Measurements from ENCODE around the gene DENND2D. TPM values are rescaled to one million over a fixed set of nuclear protein-coding genes. Genes with fewer than 3 reads are reported as not detected.

DENND2D gene
- total and polyA plus RNA-seq, 10 of the 15 experiments (the other 5 are each of a cell fraction or from before 2014, with no cell fraction given), result 149 to 375 (median 172) TPM

DNA sequence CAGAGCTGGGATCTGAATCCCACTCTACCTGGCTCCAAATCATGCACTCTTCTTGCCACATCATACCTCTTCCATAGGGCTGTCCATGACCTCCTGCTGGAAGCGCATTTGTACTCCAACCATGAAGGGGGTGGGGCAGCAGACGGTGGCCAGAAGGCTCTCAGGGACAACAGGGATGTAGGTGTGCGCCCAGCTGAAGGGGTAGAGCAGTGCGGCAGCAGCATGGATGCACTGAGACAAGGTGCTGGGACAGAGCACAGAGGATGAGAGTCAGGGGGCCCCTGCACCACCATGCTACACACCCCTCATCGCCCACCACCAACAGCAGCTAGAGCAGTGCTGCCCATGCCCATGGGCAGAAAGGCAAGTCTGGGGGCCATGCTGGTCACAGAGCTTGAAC is 8.4 kb downstream of the DENND2D start:
- peak; percentile 1 for ATAC-seq
- no peak for DNase-seq (ENCODE audit: low read depth, low spot score)
- no TSS peak for BruUV-seq (replicated peaks)
- peak overlapping the region; percentile 61 for H3K4me2 ChIP-seq (ENCODE audit: control insufficient read depth, insufficient read depth)
- intact Hi-C loops (cut with micrococcal nuclease; ENCODE audit: unreplicated experiment), result loop anchor here (5.0 kb wide), 1 partner anchor 45 kb away; no protein-coding TSS in a partner anchor
- peaks cover 25 to 59% of the 10 kb centered on the region in 2 experiments for H3K36me3 ChIP-seq (ENCODE audit: control insufficient read depth in 2 of 2, insufficient read depth in 2 of 2, low read length in 1 of 2)
- RAD21 ChIA-PET (ENCODE audit: unreplicated experiment), result interaction anchor here (1.1 to 15.0 kb wide), 7 partner anchors 9 to 162 kb away, joined by 3 to 542 read pairs (median 5); no protein-coding TSS in a partner anchor
- peak overlapping the region; percentile 92 for H3K27ac ChIP-seq (ENCODE audit: control insufficient read depth, insufficient read depth)
- H4K20me1 ChIP-seq (ENCODE audit: control insufficient read depth, insufficient read depth), result no peaks in the 10 kb centered on the region
- in situ Hi-C loops (cut with MboI), result no loop called here
- CTCF ChIA-PET, result interaction anchor here (0.8 to 14.9 kb wide), 9 partner anchors 9 to 563 kb away, joined by 3 to 239 read pairs (median 4); no protein-coding TSS in a partner anchor
- peak overlapping the region; percentile 46 for H3K9ac ChIP-seq (ENCODE audit: control insufficient read depth, insufficient read depth, low read length)
- SMC1A ChIA-PET (ENCODE audit: uncharacterized antibody, unreplicated experiment), result interaction anchor here (0.8 to 8.3 kb wide), 23 partner anchors 7 to 209 kb away, joined by 3 to 105 read pairs (median 5); partner anchors contain the start of gene DENND2D
- FAIRE-seq, result no peak
- H3K9me3 ChIP-seq (replicated peaks; ENCODE audit: control insufficient read depth, insufficient read depth, low read length), result no peaks in the 10 kb centered on the region
- H3K4me1 ChIP-seq (ENCODE audit: control insufficient read depth, insufficient read depth, low read length), result peaks cover 35% of the 10 kb centered on the region
- no peak overlapping the region for H2AFZ ChIP-seq (ENCODE audit: control insufficient read depth, low read depth, low read length)
- H3K4me3 ChIP-seq, result 0 out of 2 replicates have a peak overlapping the region, but pooled peaks have one; percentile 50
- no peaks in the 10 kb centered on the region for H3K27me3 ChIP-seq (replicated peaks in 1 of 2; ENCODE audit: control insufficient read depth in 2 of 2, insufficient read depth in 2 of 2, low read length in 1 of 2)
- H3K79me2 ChIP-seq (ENCODE audit: control insufficient read depth, insufficient read depth, low read length), result peaks cover 53% of the 10 kb centered on the region
- POLR2A ChIA-PET, result interaction anchor here (0.6 to 12.8 kb wide), 8 partner anchors 13 to 66 kb away, joined by 3 to 371 read pairs (median 3); no protein-coding TSS in a partner anchor
- TF ChIP-seq JUNB (IDR thresholded peaks at IDR 0.05) (no peak), IRF5 (IDR thresholded peaks at IDR 0.05; ENCODE audit: borderline replicate concordance) (no peak), POLR2A (IDR thresholded peaks at IDR 0.05; ENCODE audit: low read depth, low read length) (peak; percentile 79)
- WGBS (ENCODE audit: insufficient coverage, insufficient replicate concordance, low lambda C conversion rate, missing lambda C conversion rate), result 99% methylated on average over 5 of the region's 5 CpGs

DNA sequence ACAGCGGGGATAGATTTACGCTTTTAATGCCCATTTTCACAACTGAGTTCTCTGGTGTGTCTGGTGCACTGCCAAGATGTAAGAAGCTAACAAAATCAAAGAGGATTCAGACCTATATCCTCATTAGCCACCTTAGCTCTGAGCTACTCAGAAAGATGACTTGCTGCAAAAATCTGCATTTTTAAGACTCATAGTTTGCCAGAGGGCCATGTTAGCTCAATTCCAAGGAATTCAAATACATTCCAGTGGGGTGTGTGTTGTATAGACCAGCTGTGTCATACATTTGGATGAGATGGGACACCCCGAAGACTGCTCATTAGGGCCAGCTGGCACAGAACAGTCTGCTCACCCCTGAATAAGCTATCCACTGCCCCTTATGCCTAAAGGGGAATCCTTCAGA is 8.9 kb downstream of the DENND2D start:
- DNase-seq (ENCODE audit: low read depth, low spot score) (no peak), FAIRE-seq (no peak), ATAC-seq (no peak)
- no peak overlapping the region for H3K4me2 ChIP-seq (ENCODE audit: control insufficient read depth, insufficient read depth)
- no peaks in the 10 kb centered on the region for H3K27me3 ChIP-seq (replicated peaks in 1 of 2; ENCODE audit: control insufficient read depth in 2 of 2, insufficient read depth in 2 of 2, low read length in 1 of 2)
- SMC1A ChIA-PET (ENCODE audit: uncharacterized antibody, unreplicated experiment), result interaction anchor here (0.8 to 4.0 kb wide), 21 partner anchors 9 to 210 kb away, joined by 3 to 105 read pairs (median 4); partner anchors contain the start of gene DENND2D
- no TSS peak for BruUV-seq (replicated peaks)
- no peak overlapping the region for H3K9ac ChIP-seq (ENCODE audit: control insufficient read depth, insufficient read depth, low read length)
- H3K27ac ChIP-seq (ENCODE audit: control insufficient read depth, insufficient read depth), result no peak overlapping the region
- in situ Hi-C loops (cut with MboI), result no loop called here
- no peaks in the 10 kb centered on the region for H4K20me1 ChIP-seq (ENCODE audit: control insufficient read depth, insufficient read depth)
- 65% methylated on average over 3 of the region's 3 CpGs for WGBS (ENCODE audit: insufficient coverage, insufficient replicate concordance, low lambda C conversion rate, missing lambda C conversion rate)
- CTCF ChIA-PET, result interaction anchor here (0.8 to 14.9 kb wide), 11 partner anchors 8 to 563 kb away, joined by 3 to 239 read pairs (median 4); no protein-coding TSS in a partner anchor
- peak; percentile 49; the same call in 1 of the 2 replicates for TF ChIP-seq PML (IDR thresholded peaks at IDR 0.05; ENCODE audit: low read length)
- no peak for TF ChIP-seq TAF1 (IDR thresholded peaks at IDR 0.05; ENCODE audit: borderline replicate concordance, low read depth, low read length)
- no peak for TF ChIP-seq JUNB (IDR thresholded peaks at IDR 0.05)
- TF ChIP-seq ZBTB40 (IDR thresholded peaks at IDR 0.05; ENCODE audit: borderline replicate concordance), result no peak
- peaks cover 47% of the 10 kb centered on the region for H3K79me2 ChIP-seq (ENCODE audit: control insufficient read depth, insufficient read depth, low read length)
- H3K36me3 ChIP-seq (ENCODE audit: control insufficient read depth in 2 of 2, insufficient read depth in 2 of 2, low read length in 1 of 2), result peaks cover 25 to 63% of the 10 kb centered on the region in 2 experiments
- H3K4me1 ChIP-seq (ENCODE audit: control insufficient read depth, insufficient read depth, low read length), result peaks cover 35% of the 10 kb centered on the region
- no peak overlapping the region for H2AFZ ChIP-seq (ENCODE audit: control insufficient read depth, low read depth, low read length)
- POLR2A ChIA-PET, result interaction anchor here (0.6 to 12.8 kb wide), 6 partner anchors 12 to 56 kb away, joined by 3 to 371 read pairs (median 3); no protein-coding TSS in a partner anchor
- intact Hi-C loops (cut with micrococcal nuclease; ENCODE audit: unreplicated experiment), result loop anchor here (5.0 kb wide), 1 partner anchor 44 kb away; no protein-coding TSS in a partner anchor
- H3K4me3 ChIP-seq, result no peak overlapping the region
- H3K9me3 ChIP-seq (replicated peaks; ENCODE audit: control insufficient read depth, insufficient read depth, low read length), result no peaks in the 10 kb centered on the region
- RAD21 ChIA-PET (ENCODE audit: unreplicated experiment), result interaction anchor here (1.1 to 15.0 kb wide), 5 partner anchors 26 to 161 kb away, joined by 3 to 542 read pairs (median 5); no protein-coding TSS in a partner anchor
